ENCODE data around the gene S100A13. TPM values are rescaled to one million over a fixed set of nuclear protein-coding genes. Genes with fewer than 3 reads are reported as not detected.

S100A13 gene
- total RNA-seq, 2 experiments from 2014 or later, result 8.1 to 9.4 TPM

DNA sequence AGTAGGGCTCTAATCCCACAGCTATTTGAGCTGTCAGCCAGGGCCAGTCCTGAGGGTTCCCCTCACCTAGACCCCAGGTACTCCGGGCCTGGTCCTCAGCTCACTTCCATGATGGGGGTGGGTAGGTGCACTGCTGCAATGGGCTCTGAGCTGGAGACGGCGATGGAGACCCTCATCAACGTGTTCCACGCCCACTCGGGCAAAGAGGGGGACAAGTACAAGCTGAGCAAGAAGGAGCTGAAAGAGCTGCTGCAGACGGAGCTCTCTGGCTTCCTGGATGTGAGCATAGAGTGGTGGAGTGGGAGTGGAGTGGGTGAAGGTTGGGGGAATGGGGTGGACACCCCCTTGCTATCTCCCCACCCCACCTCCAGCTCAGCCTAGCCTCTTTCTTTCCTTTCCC is 3.1 kb upstream of the S100A13 start:
- TF ChIP-seq, protein P1, sequence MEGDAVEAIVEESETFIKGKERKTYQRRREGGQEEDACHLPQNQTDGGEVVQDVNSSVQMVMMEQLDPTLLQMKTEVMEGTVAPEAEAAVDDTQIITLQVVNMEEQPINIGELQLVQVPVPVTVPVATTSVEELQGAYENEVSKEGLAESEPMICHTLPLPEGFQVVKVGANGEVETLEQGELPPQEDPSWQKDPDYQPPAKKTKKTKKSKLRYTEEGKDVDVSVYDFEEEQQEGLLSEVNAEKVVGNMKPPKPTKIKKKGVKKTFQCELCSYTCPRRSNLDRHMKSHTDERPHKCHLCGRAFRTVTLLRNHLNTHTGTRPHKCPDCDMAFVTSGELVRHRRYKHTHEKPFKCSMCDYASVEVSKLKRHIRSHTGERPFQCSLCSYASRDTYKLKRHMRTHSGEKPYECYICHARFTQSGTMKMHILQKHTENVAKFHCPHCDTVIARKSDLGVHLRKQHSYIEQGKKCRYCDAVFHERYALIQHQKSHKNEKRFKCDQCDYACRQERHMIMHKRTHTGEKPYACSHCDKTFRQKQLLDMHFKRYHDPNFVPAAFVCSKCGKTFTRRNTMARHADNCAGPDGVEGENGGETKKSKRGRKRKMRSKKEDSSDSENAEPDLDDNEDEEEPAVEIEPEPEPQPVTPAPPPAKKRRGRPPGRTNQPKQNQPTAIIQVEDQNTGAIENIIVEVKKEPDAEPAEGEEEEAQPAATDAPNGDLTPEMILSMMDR (IDR thresholded peaks at IDR 0.05), result no peak
- Mint-ChIP-seq H3K4me1 (ENCODE audit: low read depth) (peaks cover 27% of the 10 kb centered on the region), H3K9me3 (peaks cover 4% of the 10 kb centered on the region), H3K36me3 (ENCODE audit: low read depth) (peaks cover 14% of the 10 kb centered on the region), H3K4me3 (no peak overlapping the region), H3K27me3 (peaks cover 9% of the 10 kb centered on the region), H3K27ac (no peak overlapping the region)
- no peak for DNase-seq
- intact Hi-C loops (cut with micrococcal nuclease), result no loop called here
- POLR2A ChIA-PET, result interaction anchor here (0.9 to 1.1 kb wide), 2 partner anchors 68 to 85 kb away, joined by 3 read pairs; partner anchors contain the start of gene S100A4
- CTCF ChIA-PET, result interaction anchor here (0.7 to 6.4 kb wide), 5 partner anchors 13 to 120 kb away, joined by 4 to 60 read pairs (median 7); partner anchors contain the start of gene S100A14
- ATAC-seq, result no peak

DNA sequence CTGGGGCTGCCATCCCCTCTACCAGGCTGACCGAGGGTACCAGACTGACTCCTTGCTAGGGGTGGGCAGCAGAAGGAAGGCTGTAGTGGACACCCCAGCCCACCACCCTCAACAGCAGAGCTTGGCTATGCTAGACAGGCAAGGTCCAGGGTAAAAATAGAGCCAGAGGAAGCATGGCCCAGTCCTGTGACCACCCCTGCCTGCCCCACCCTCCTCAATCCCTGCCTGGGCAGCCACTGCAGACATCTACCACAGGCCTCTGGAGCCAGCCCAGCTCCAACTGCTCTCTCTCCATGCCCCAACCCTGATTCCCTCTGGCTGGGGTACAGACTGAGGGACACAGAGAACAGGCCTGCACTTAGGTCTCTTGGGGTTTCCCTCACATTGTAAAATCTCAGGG is 2.7 kb upstream of the S100A13 start:
- no peak overlapping the region for H3K27ac Mint-ChIP-seq
- POLR2A ChIA-PET, result interaction anchor here (0.9 to 1.1 kb wide), 2 partner anchors 68 to 84 kb away, joined by 3 read pairs; partner anchors contain the start of gene S100A4
- H3K36me3 Mint-ChIP-seq (ENCODE audit: low read depth), result peaks cover 10% of the 10 kb centered on the region
- no peak for DNase-seq
- TF ChIP-seq, protein P1 (IDR thresholded peaks at IDR 0.05), result no peak
- intact Hi-C loops (cut with micrococcal nuclease), result no loop called here
- CTCF ChIA-PET, result interaction anchor here (0.7 to 6.4 kb wide), 5 partner anchors 13 to 119 kb away, joined by 4 to 60 read pairs (median 7); partner anchors contain the start of gene S100A14
- H3K9me3 Mint-ChIP-seq, result peaks cover 4% of the 10 kb centered on the region
- peaks cover 9% of the 10 kb centered on the region for H3K27me3 Mint-ChIP-seq
- no peak overlapping the region for H3K4me3 Mint-ChIP-seq
- H3K4me1 Mint-ChIP-seq (ENCODE audit: low read depth), result peaks cover 25% of the 10 kb centered on the region
- ATAC-seq, result no peak

DNA sequence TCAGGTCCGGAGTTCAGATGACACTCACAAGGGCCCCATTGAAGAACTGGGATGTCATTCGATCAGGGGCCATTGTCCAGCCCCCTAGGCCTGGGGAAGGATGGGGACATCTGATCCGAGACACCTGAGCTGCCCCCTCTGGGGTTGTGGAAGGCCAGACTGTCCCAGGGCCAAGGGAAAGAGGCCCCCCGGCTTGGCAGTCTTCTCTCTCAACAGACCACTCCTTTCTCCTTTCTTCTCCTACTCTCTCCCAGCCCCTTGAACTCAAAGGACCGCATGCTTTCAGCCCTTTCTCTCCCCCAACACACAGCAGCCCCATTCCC is 2.0 kb upstream of the S100A13 start:
- Mint-ChIP-seq H3K36me3 (ENCODE audit: low read depth) (peaks cover 6% of the 10 kb centered on the region), H3K4me3 (no peak overlapping the region), H3K27me3 (peaks cover 9% of the 10 kb centered on the region), H3K4me1 (ENCODE audit: low read depth) (peaks cover 25% of the 10 kb centered on the region), H3K9me3 (peaks cover 4% of the 10 kb centered on the region), H3K27ac (no peak overlapping the region)
- DNase-seq, result no peak
- no peak for ATAC-seq
- CTCF ChIA-PET, result interaction anchor here (0.9 to 6.4 kb wide), 4 partner anchors 12 to 159 kb away, joined by 3 to 60 read pairs (median 11); partner anchors contain the start of gene S100A14
- TF ChIP-seq, protein P1 (IDR thresholded peaks at IDR 0.05), result no peak
- intact Hi-C loops (cut with micrococcal nuclease), result no loop called here
- POLR2A ChIA-PET, result interaction anchor here (0.7 to 1.1 kb wide), 3 partner anchors 15 to 84 kb away, joined by 3 read pairs; partner anchors contain the start of gene S100A4

DNA sequence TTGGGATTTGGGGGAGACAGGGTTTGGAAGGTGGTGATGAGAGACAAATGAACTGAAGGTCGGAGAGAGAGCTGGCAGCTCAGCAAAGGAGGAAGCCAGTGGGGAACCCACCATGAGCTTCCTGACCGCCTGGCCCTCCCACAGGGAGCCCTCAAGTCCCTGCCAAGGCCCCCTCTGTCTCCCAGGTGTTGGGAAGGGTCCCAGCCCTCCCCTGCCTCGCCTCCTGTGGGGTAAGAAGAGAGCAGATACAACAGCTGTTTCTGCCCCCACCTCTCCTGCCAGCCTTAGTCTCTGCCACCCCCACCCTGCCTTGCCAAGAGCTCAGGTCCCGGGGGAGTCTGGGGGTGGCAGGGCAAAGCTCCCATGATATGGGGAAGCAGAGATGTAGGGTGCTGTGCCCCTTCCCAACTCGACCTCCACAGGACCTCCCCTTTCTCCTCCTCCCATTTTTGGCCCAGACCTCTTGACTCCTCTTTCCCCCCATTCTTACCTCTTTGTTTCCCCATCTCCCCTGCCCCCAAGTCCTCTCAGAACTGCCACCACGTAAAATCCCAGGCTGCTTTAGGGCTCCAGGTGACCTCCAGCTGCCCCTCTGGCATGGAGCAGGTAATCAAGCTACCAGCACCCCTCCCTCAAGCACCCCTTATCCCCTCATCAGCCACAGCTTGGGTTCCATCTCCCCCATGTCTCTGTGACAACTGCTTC is 1.5 kb upstream of the S100A13 start:
- Mint-ChIP-seq H3K4me3 (no peak overlapping the region), H3K4me1 (ENCODE audit: low read depth) (peaks cover 25% of the 10 kb centered on the region), H3K36me3 (ENCODE audit: low read depth) (peaks cover 4% of the 10 kb centered on the region), H3K27ac (no peak overlapping the region), H3K9me3 (peaks cover 4% of the 10 kb centered on the region), H3K27me3 (peaks cover 9% of the 10 kb centered on the region)
- DNase-seq (no peak), ATAC-seq (no peak)
- intact Hi-C loops (cut with micrococcal nuclease), result no loop called here
- TF ChIP-seq, protein P1 (IDR thresholded peaks at IDR 0.05), result no peak
- CTCF ChIA-PET, result interaction anchor here (0.9 to 6.4 kb wide), 6 partner anchors 12 to 158 kb away, joined by 3 to 60 read pairs (median 8); partner anchors contain the start of gene S100A14
- POLR2A ChIA-PET, result interaction anchor here (0.7 to 1.1 kb wide), 2 partner anchors 15 to 32 kb away, joined by 3 read pairs; no protein-coding TSS in a partner anchor
